IPS-NIHi11 (cell line): ENCODE results near the gene SLC18B1.
A peak's percentile ranks its signal among the peaks of the same experiment; 100 is the strongest.

Experiments used
- DNase-seq: peaks from one replicate; pipeline ENCODE4 v3.0.0; 2012; ENCODE audit warnings: mixed read lengths, low spot score

The SLC18B1 gene

DNA sequence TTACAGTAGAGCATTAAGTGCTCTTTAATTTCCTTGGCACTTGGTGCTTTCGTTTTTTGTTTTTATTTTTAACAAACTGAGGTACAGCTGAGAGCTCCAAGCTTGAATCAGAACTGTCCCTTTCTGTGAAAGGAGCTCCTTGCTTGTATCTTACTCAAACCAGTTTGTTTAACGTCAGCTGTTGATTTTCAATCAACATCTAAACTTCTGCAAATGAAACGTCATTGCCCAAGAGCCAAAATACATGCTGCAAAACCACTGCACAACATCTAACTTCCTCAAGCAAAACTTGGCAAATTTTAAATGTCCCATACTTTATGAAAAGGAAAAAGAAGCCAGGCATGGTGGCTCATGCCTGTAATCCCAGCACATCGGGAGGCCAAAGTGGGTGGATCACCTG, 55.9 kb downstream of the SLC18B1 start:
- no peak for DNase-seq

DNA sequence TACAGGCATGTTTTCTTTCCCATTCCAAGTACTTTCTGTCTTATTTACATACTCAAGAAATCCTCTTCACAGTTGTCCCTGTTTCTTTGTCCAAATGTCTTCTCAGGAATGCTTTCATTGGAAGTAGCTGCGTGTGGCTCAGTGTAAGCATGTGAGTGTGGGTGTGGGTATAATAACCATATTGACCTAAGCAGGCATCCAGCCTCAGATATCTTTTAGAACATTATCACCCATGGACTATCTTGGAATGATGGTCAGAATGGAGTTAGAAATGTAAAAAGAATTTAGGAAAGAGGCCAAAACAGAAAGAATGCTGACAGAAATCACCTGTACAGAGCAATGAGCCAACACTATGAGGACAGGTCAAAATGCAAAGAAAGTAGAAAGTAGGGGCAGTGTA, 57.2 kb downstream of the SLC18B1 start:
- no peak for DNase-seq

DNA sequence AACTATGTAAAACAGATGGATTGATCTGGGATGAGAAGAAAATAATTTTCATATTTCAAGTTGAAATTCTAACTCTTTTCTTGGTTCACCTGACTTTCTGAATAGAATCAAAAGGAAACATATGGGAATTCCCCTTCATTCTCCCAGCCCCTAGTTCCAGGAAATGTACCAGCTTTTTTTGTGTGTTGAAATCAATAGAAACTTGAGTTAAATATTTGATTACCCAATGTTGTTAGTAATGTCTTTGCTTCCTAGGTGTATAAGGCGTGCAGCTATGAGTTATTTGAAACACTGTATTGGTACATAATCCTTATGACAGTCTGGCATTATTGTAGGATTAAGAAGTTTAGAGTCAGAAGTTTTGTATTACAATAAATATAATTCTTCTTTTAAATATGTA, 62.2 kb downstream of the SLC18B1 start:
- no peak for DNase-seq

DNA sequence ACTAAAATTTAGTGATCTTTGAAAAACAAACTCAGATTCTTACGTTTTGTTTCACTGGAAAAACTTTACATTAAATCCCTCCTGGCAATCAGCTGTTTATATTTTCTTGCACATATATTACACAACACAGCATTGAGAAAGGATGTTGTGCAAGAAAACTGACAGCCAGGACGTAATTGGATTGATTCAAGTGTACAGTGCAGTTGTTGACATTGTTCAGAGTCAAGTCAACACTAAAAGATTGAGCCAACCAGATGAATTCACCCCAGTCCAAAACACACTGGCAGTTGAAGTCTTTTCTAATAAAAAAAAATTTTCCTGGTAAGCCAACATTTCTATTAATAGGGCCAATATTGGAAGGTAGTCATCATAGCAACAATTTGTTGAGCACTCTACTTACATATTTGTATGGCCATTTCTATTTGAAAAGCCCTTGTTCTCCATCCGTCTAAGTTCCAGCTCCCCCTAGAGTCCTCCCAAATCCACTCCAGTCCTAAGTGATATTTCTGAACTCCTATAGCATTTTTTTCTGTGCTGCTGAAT, 63.7 kb downstream of the SLC18B1 start:
- DNase-seq, result no peak

DNA sequence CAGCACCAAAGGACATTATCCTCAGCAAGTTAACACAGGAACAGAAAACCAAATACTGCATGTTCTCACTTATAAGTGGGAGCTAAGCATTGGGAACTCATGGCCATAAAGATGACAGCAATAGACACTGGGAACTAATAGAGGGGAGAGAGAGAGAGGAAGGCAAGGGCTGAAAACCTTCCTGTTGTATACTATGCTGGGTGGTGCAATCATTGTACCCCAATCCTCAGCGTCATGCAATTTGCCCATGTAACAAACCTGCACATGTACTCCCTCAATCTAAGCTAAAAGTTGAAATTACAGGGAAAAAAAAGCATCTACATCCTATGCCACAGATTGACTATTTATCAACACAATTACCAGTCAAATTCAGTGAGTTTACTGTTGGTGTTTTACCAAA, 64.6 kb downstream of the SLC18B1 start:
- DNase-seq, result no peak

DNA sequence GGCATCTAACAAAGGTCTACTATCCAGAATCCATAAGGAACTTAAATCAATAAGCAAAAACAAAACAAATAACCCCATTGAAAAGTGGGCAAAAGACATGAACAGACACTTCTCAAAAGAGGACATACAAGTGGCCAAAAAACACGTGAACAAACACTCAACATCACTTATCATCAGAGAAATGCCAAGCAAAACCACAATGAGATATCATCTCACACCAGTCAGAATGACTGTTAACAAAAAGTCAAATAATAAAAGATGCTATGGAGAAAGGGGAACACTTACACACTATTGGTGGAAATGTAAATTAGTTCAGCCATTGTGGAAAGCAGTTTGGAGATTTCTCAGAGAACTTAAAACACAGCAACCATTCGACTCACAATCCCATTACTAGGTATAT, 65.2 kb downstream of the SLC18B1 start:
- no peak for DNase-seq

DNA sequence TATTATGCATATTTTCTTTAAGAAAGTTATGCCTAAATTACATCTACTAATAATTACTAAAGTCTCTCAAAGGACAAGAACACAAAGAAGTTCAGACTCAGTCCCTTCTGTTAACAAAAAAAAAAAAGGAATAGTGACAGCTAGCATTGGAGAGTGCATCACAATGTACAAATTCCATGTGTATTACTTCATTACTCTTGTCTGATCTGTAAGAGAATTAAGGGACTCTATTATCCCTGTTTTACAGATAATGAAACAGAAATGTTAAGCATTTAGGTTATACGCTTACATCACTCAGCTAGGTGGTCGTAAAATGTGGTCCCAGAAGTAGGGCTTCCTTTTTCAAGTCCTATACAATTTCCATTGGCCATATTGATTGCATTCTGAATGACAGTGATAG, 67.4 kb downstream of the SLC18B1 start:
- DNase-seq, result no peak

DNA sequence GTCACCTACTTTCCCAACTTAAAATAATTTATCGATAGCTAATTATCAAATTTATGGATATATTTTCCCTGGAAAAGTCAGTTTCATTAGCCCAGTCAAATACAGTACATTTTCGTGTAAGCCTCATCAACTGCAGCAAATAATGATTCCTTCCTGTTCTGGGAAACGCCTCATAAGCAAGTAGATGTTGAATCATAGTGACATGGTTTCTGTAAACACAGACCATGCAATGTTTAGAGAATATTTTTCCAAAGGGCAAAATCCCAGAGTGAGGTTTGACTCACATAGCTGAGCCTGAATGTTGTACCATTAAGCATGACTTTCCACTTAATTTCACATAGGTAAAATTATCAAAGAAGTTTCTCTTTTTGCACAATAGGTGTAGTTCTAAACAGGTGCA, 67.9 kb downstream of the SLC18B1 start:
- no peak for DNase-seq

DNA sequence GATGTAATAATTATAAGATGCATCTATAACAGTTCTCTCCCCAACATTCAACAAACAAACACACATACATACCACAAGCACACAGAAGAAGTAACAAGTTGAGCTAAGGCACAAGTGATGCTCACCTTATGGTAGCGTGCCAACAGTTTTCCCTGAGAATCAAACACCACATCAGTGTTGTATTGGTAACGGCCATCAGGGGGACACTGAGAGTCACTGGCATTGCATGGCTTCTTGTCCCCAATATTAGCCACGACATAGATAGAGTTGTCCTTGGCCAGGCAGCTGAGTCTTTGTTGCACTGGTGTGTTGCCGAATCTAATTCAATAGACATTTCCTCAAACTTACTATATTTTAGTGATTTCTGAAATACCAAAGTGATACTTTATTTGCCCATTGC, 69.8 kb downstream of the SLC18B1 start:
- DNase-seq, result peak; percentile 12

DNA sequence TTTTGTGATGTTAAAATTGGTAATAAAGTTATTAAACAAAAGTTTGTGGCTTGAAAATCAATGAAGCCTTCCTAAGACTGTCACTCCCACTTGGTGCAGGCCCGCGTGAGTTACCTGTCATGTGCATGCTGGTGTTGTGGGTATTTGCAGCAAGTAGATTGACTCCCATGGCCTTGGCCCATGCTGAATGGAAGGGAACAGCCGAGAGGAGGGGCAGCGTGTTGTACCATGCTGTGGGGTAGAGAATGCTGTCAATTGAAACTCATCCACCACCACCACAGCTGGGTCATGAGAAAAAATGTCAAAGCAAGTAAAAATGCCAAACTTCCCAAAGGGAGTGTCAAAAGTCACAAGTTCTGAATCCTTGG, 71.8 kb downstream of the SLC18B1 start:
- DNase-seq, result no peak

DNA sequence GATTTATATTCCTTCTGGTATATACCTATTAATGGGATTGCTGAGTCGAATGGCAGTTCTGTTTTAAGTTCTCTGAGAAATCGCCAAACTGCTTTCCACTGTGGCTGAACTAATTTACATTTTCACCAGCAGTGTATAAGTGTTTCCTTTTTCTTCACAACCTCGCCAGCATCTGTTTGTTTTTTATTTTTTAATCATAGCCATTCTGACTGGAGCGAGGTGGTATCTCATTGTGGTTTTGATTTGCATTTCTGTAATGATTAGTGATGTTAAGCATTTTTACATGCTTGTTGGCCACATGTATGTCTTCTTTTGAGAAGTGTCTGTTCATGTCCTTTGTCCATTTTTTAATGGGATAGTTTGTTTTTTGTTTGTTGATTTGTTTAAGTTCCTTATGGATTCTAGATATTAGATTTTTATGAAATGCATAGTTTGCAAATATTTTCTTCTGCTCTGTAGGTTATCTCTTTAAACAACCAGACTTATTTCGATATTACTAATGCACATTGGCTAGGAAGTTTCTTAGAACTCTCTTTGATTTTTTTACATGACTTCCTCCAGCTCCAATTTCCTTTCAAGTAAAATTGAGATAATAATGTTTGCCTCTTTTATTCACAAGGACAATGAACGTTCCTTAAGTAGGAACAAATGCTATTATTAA, 72.4 kb downstream of the SLC18B1 start:
- DNase-seq, result no peak

DNA sequence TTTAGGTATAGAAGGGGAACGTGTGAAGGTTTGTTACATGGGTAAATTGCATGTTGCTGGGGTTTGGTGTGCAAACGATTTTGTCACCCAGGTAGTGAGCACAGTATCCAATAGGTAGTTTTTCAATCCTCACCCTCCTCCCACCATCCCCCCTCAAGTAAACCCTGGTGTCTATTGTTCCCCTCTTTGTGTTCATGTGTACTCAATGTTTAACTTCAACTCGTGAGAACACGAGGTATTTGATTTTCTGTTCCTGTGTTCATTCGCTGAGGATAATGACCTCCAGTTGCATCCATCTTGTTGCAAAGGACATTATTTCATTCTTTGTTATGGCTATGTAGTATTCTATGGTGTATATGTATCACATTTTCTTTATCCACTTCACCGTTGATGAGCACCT, 73.0 kb downstream of the SLC18B1 start:
- no peak for DNase-seq

DNA sequence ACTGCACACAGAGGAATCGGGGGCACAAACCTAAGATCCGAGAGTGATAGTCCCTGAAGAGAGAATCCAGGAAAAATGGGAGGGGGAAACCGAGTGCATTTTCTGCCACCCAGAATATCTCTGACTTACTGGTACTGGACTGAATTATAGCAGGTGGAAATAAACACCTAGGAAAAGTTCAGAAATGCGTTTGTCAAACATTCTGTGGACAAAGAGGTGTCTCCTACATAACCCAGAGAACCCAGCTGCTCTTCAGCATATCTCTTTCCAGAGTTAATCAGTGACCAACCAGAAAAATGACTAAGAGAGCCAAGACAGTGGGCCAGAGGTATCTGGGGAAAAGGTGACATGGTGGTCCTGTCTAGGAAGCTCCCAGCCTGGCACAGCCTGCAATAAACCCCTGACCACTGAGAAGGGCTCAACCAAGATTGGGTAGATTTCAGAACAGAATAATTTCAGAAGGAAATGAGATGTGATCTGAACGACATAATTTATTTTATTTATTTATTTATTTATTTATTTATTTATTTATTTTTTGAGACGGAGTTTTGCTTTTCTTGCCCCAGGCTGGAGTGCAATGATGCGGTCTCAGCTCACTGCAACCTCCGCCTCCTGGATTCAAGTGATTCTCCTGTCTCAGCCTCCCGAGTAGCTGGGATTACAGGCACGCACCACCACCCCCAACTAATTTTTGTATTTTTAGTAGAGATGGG, 78.5 kb downstream of the SLC18B1 start:
- DNase-seq, result no peak
